Skin of body (tissue), 2 donors: Measurements from ENCODE around the gene BTG3. TPM values are rescaled to one million over a fixed set of nuclear protein-coding genes. Genes with fewer than 3 reads are reported as not detected.

ENCODE experiments used
- DNase-seq: peaks from one replicate; lab custom pipeline; 2025; lab: John Stamatoyannopoulos, UW
- total RNA-seq: library from RNA; depleted of rRNA; stranded (reverse); fragments of >200 nt; gene quantifications from one replicate; pipeline ENCODE4 v1.2.3, GENCODE V29; 2014

BTG3 gene
- total RNA-seq, 1 donor from 2014 or later = 69.2 TPM

- peak; percentile 10 for DNase-seq
These were observed 26.7 kb downstream of the BTG3 start for GRCh38 chr21:17585875-17586450.

- no peak for DNase-seq
These were observed 28.8 kb downstream of the BTG3 start for GRCh38 chr21:17583898-17584297.

GRCh38 chr21:17580319-17580718, 32.4 kb downstream of the BTG3 start:
- no peak for DNase-seq

DNA sequence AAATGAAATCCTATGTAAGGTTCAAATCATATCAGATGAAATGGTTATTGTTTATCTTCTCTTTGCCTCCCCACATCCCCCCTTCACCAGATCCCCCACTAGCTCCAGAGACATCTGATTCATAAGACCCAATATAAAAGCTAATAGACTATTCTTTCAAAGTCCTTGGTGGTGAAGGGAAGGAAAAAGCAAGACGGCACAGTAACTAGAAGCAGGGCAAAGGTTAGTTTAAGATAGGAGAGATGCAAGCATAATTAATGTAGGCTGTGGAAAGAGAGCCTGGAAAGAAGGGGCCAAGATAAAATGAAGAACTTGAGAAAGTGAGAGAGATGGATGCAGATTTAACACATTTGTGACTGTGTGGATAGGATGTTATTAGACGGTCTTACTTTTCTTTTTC, 33.8 kb downstream of the BTG3 start:
- no peak for DNase-seq

- DNase-seq = no peak
These were observed 34.5 kb downstream of the BTG3 start for GRCh38 chr21:17578162-17578561.

DNA sequence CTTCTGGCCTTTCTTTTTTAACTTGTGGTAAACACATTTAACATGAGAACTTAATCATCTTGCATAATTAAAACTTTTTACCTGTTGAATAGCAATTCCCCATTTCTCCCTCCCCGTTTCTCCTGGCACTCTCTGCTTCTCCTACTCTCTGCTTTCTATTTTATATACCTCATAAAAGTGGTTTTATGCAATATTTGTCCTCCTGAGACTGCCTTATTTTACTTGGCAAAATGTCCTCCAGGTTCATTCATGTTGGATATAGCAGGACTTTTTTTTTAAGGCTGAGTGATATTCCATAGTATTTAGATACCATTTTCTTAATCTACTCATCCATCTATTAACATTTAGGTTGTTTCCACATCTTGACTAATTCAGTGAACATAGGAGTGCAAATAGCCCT, 35.0 kb downstream of the BTG3 start:
- no peak for DNase-seq

DNA sequence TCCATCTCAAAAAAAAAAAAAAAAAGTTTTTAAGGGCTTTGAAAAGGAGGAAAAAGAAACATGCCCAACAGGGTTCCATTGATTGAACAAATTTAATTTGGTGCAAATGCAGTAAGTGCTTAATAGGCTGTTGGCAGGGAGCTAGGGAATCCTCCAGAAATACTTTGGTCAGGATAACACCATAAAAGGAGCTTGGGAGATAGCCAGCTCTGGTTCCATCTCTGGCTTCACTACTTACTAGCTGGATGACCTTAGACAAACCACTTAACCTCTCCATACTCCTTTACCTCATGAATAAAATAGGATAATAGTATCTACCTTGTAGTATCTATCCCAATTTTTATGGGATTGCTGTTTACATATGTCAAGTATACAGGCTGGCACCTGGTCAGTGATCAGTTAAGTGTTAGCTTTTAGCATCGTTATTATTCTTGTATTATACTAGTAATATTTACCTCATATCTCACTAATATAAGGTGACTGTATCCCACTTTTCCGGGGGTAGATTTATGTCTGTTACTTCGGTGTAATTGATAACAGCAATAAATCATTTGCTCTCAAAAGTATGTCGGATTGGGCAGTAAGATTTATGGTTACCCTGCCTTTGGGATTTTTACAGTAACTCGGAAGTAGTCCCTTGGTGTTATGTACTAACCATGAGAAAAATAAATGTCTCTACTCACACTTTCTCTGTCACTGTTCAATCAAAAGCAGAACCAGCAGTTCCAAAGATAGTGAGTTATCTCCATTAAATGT, 36.4 kb downstream of the BTG3 start:
- DNase-seq = no peak

DNA sequence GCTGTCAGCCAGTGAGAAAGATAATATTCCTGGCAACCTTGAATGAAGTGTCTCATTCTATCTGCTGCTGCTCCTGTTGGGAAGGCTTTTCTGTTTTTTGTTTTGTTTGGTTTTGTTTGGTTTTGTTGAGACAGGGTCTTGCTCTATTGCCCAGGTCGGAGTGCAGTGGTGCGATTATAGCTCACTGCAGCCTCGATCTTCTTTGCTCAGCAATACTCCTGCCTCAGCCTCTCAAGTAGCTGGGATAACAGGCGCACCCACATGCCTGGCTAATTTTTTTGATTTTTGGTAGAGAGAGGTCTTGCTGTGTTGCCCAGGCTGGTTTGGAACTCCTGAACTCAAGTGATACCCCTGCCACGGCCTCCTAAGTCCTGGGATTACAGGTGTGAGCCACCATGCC, 37.6 kb downstream of the BTG3 start:
- no peak for DNase-seq

GRCh38 chr21:17572431-17572830, 40.3 kb downstream of the BTG3 start:
- no peak for DNase-seq

- DNase-seq = no peak
These were observed 41.9 kb downstream of the BTG3 start for GRCh38 chr21:17570786-17571185.

GRCh38 chr21:17560377-17561025, 52.2 kb downstream of the BTG3 start:
- no peak for DNase-seq

DNA sequence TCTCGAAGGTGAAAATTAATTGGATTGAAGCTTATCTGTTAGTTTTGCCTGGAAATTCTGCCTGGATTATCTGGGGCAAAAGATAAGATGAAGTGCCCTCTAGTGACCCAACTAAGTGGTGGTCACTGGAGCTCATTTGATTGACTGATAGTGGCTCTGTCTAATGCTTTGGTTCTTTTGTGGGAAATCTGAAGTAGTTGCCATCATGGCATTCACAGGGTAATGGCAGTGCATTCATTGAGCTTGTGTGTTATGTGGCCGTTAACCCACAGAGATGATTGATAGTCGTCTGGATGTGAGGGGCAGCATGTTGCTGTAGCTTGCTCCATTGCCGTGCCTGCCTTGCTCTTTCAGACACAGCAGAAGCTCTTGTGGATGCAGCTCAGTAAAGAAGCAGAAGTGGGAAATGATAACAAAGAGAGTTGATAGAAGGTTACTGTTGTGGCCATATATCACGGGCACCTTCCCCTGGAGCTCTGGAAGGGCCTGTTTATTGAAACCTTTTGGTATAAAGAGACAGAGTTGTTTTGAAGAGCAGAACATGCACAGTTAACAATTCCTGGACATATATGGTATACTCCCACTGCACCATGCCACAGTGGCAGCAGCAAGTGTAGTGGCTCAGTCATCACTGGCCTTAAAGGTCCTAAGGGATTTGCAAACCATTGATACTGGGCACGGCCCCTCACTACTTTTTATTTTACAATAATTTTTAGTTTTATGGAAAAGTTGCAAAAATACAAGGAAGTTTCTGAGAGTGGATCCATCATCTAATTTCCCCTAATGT, 57.8 kb downstream of the BTG3 start:
- DNase-seq = no peak

GRCh38 chr21:17554120-17554519, 58.6 kb downstream of the BTG3 start:
- DNase-seq = no peak

DNA sequence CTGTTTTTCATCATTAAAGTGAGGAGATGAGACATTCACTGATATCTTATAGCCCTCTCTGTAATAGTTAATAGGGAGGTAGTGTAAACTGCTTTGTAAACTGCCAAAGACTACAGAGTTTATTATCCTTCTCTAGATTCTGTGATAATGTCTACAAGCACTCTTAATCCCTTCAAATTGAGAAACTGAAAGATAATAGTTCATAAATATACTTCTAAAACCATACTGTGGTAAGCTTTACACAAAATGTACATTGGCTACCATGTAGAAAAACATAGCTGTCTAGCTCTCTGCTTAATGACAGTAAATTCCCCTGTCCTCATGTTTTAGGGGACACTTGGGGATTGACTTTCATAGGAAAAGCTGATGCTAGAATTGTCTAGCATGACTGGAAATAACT, 60.3 kb downstream of the BTG3 start:
- no peak for DNase-seq

GRCh38 chr21:17550671-17551308, 61.9 kb downstream of the BTG3 start:
- no peak for DNase-seq

DNA sequence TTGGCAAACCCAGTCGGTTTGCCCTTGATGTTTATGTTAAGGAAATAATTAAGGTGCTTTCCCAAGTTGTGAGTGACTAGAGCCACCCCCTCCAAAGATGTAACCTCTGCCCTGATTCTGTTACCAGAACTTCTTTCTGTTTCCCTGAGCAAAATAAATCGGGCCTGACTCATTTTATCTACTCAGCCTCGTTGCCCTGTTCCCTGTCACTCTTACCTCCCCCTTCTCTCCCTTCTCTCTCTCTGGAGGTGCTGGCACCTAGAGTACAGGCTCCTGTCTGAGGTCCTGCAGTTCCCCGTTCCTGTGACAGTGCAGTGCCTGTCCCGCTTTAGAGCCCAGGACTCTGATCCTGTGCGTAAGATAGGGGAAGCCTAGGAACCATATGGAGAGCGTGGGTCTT, 64.4 kb downstream of the BTG3 start:
- DNase-seq = no peak

- DNase-seq = no peak
These were observed 67.7 kb downstream of the BTG3 start for GRCh38 chr21:17545007-17545406.
